HG03196 (cell line): Measurements from ENCODE around the gene NUAK2.

Experiments used
- ATAC-seq: cut with Tn5 transposase; IDR thresholded peaks from one replicate; pipeline ENCODE4 v1.9.1; 2021; ENCODE audit not compliant: unreplicated experiment

The NUAK2 gene

GRCh38 chr1:205348554-205349487 is 27.3 kb upstream of the NUAK2 start:
- ATAC-seq, result no peak

- ATAC-seq, result no peak
Observed at GRCh38 chr1:205346956-205347574, 25.5 kb upstream of the NUAK2 start.

- ATAC-seq, result no peak
Observed at GRCh38 chr1:205345761-205346160, 24.2 kb upstream of the NUAK2 start.

- no peak for ATAC-seq
Observed at GRCh38 chr1:205344066-205344928, 22.8 kb upstream of the NUAK2 start.

GRCh38 chr1:205343431-205344065 is 22.0 kb upstream of the NUAK2 start:
- ATAC-seq, result no peak

- no peak for ATAC-seq
Observed at GRCh38 chr1:205342986-205343385, 21.4 kb upstream of the NUAK2 start.

- ATAC-seq, result no peak
Observed at GRCh38 chr1:205340676-205341075, 19.1 kb upstream of the NUAK2 start.

GRCh38 chr1:205339717-205340116 is 18.2 kb upstream of the NUAK2 start:
- ATAC-seq, result no peak

- no peak for ATAC-seq
Observed at GRCh38 chr1:205339197-205339702, 17.7 kb upstream of the NUAK2 start.

GRCh38 chr1:205338011-205338410 is 16.5 kb upstream of the NUAK2 start:
- ATAC-seq, result no peak

GRCh38 chr1:205337481-205337880 is 15.9 kb upstream of the NUAK2 start:
- no peak for ATAC-seq

GRCh38 chr1:205335692-205336091 is 14.1 kb upstream of the NUAK2 start:
- ATAC-seq, result no peak

GRCh38 chr1:205332015-205332791 is 10.7 kb upstream of the NUAK2 start:
- no peak for ATAC-seq

- ATAC-seq, result no peak
Observed at GRCh38 chr1:205330150-205330549, 8.6 kb upstream of the NUAK2 start.

- ATAC-seq, result no peak
Observed at GRCh38 chr1:205329719-205330118, 8.2 kb upstream of the NUAK2 start.

GRCh38 chr1:205328476-205328875 is 6.9 kb upstream of the NUAK2 start:
- ATAC-seq, result no peak

- ATAC-seq, result no peak
Observed at GRCh38 chr1:205326812-205327466, 5.4 kb upstream of the NUAK2 start.

- ATAC-seq, result no peak
Observed at GRCh38 chr1:205325334-205325884, 3.9 kb upstream of the NUAK2 start.

- ATAC-seq, result no peak
Observed at GRCh38 chr1:205324781-205325180, 3.2 kb upstream of the NUAK2 start.
